Stimulated activated CD4-positive, alpha-beta T cell treated with anti-CD3 and anti-CD28 coated beads, Interleukin-12 subunit alpha, Interleukin-12 subunit beta, amount 100 ng/mL, for 4 hours (primary cell): ENCODE results near the gene ELN.

Source experiments
- DNase-seq: peaks from one replicate; pipeline ENCODE4 v3.0.0-alpha.2; 2020

The ELN gene

DNA sequence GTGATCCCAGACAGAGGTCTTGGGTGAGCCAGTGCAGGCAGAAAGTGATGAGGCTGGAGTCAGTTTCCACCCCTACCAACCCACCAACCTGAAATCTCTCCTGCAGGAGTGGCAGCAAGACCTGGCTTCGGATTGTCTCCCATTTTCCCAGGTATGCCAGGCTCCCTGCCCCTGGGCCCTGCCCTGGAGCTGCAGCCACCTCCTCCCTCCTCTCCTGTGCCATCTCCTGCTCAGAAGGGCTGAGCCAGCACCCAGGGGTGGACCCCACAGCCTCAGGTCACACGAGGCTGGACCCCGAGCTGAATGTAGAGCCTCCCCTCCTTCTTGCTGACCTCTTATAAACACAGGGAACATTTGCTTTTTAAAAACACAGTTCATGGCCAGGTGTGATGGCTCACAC lies 38.7 kb downstream of the ELN start:
- DNase-seq: no peak

DNA sequence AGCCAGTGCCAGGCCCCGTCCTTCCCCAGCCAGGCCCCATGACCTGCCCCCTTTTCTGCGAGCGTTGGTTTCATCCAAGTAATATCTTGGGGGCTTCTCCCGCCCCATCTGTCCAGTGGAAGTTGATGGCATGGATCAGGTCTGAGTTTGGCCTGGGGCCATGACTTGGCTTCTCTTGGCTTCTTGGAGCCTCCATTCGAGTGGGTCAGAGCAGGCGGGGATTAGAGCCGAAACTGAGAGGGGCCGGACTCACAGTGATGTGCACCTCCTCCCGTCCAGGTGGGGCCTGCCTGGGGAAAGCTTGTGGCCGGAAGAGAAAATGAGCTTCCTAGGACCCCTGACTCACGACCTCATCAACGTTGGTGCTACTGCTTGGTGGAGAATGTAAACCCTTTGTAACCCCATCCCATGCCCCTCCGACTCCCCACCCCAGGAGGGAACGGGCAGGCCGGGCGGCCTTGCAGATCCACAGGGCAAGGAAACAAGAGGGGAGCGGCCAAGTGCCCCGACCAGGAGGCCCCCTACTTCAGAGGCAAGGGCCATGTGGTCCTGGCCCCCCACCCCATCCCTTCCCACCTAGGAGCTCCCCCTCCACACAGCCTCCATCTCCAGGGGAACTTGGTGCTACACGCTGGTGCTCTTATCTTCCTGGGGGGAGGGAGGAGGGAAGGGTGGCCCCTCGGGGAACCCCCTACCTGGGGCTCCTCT lies 40.6 kb downstream of the ELN start:
- DNase-seq: no peak

GRCh38 chr7:74069086-74069541 lies 41.1 kb downstream of the ELN start:
- no peak for DNase-seq

DNA sequence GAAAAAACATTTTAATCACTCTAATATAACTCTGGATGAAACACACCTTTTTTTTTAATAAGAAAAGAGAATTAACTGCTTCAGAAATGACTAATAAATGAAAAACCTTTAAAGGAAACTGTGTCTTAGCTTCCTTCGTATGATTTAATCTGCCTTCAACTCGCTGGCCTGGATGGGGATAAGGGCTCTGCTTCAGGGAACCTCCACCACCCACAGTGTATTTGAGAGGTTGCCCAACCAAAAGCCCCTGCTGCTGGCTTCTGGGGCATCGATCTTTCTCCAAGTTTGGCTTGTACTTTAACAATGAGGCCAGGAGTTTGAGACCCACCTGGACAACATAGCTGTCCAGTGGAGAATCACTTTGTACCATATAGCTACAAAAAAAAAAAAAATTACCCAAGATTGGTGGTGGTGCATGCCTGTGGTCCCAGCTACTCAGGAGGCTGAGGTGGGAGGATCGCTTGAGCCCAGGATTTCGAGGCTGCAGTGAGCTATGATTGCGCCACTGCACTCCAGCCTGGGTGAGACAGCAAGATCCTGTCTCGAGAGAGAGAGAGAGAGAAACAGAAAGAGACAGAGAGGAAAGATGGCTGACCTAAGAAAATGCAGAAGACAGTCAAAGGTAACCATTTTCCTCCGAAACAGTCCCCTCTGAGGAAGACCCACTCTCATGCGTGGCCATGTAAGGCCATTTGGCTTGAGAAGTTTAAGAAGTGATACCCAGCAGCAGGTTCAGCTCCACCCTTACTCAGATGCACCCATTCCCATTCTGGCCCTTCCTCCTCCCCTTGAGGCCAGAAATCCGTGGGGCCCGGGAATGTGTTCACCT lies 42.0 kb downstream of the ELN start:
- DNase-seq: no peak

- no peak for DNase-seq
Measured at GRCh38 chr7:74070619-74070921, 42.6 kb downstream of the ELN start.

DNA sequence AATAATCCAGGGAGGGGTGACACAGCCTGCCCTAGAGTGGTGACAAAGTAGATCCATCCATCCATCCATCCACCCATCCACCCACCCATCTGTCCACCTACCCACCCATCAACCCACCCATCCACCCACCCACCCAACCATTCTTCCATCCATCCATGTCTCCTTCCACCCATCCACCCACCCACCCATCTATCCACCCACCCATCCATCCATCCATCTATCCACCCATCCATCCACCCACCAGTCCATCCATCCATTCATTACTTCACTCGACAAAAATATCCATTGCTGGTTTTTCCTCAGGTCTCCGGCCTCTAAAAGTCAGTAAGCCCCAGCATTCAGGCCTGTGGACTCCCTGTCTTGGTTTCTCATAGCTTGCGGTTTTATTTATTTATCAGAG lies 43.1 kb downstream of the ELN start:
- no peak for DNase-seq

DNA sequence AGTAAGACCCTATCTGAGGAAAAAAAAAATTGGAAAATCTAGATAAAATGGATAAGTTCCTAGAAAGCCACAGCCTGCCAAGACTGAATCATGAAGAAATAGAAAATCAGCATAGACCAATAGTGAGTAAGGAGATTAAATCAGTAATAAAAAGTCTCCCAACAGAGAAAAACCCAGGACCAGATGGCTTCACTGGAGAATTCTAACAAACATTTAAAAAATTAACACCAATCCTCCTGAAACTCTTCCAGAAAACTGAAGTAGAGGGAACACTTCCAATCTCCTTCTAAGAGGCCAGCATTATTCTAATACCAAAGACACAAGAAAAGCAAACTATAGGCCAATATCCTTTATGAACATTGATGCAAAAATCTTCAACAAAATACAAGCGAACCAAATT lies 46.8 kb downstream of the ELN start:
- DNase-seq: no peak

- DNase-seq: no peak
Measured at GRCh38 chr7:74078461-74078860, 50.5 kb downstream of the ELN start.

GRCh38 chr7:74082770-74083116 lies 54.8 kb downstream of the ELN start:
- DNase-seq: no peak

- DNase-seq: peak; percentile 82
Measured at GRCh38 chr7:74083117-74083876, 55.3 kb downstream of the ELN start, which contains the start of gene LIMK1. Gene LIMK1 (plus strand): TSS chr7:74083804. CDS start chr7:74083991, 187 bp downstream.

DNA sequence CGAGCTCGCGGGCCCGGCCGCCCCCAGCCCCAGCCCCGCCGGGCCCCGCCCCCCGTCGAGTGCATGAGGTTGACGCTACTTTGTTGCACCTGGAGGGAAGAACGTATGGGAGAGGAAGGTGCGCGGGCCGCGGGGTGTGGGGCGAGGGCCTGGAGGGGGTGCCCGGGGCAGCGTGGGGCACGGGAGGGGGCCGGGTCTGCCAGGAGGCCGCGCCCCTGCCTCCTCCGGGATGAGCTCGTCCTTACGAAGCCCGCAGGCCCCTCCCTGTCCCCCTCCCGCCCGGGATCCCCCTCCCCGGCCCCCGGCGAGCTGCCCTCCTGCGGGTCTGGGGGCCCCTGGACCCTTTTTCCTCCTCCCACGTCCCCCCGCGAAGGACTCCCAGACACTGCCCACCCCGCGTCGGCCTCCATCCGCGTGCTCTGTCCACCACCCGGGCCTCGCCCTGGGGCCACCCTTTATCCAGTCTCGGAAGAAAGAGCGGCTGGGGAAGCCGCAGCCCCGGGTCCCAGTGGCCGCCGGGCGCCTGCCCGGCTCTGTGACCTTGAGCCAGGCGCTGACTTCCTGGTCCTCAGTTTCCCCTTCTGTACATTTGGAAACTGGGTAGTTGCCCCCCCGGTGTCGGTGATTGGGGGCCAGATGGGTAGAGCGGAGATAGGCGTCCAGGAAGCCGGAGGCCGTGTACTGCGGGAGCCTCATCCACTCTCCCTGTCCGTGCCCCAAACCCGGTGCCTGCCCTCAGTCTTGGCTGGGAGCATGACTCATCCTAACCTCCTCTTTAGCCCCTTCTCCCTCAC lies 56.2 kb downstream of the ELN start:
- peak; percentile 22 for DNase-seq

DNA sequence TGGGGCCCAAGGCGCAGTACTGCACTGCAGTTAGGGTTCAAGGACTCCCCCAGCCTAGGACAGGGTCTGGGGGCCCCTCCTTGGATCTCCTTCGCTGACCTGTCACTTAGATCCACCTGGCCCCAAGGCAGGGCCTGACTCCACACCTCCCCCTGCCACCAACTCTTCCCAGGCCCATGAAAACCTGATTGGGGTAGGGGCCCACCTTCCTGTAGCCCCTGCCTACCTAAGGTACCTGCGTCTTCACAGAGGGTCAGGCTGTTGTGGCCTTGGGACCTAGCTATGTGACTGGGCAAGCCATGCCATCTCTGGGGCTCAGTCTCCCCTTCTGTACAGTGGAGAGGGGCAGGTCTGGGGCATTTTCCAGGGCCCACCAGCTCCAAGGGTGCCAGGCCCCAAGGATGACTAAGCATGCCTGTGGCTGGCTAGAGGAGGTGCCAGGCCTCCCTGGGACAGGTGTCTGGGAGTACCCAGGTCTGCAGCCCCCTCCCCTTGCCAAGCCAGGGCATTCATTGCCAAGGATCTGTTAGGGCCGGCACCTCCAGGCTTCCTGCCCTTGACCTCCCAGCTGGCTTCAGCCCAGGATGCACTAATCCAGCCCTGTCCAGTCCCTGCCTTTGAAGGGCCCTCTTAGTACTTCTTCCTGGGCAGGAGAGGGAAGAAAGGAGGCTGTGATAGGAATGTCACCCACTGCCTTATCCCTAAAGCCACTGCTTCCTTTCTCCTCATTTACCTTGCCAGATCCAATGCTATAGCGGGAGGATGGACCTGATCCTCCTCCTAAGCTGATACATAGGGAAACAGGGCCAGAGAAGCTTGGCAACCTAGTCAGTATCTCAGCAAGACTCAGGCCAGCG lies 57.0 kb downstream of the ELN start:
- DNase-seq: no peak

DNA sequence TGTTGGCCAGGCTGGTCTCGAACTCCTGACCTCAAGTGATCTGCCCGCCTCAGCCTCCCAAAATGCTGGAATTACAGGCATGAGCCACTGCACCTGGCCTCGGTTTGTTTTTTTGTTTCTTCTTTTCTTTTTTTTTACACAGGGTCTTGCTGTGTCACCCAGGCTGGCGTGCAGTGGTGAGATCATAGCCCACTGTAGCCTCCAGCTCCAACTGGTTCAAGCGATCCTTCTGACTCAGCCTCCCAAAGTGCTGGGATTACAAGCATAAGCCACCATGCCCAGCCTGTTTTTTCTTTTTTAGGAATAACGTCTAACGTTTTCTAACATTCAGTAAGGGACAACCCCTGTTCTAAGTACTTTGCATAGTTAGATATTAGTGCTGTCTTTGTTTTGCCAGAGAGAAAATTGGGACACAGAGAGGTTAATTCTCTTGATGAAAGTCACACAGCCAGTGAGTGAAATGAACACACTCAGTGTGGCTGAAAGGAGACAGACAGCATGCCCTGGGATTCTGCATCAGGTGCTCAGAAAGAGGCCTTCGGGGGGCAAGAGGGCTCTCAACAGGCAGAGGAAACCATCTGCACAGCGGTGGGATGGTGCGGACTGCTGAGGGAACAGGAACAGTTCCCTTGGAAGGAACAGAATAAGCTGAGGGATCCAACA lies 59.9 kb downstream of the ELN start:
- no peak for DNase-seq

DNA sequence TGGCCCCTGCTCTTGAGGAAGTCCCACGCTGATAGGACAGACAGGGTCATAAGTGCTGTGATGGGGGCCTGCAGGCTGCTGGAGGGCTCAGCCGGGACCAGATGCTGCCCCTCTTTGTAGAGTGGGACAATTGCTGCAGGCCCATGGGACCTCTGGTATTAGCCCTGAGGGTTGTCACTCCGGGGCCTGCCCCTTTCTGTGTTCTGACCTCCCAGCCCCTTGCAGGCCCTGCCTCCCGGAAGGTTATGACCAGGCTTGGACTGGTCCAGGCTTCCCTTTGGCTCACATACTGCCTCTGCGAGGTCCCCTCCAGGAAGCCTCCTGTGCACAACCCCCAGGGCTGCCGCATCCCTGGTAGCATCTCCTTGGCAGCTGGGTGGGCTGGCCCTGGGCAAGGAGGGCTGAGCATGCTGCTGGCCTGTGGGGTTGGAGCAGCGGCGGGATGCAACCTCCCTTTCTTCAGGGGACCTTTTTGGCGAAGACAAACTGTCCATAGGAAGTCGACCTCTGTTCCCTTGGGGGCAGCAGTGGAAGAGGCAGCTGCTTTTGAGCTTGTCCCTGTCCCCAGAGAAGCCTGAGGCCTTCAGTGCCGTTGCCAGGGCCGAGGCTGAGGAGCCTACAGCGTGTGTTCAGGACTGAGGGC lies 64.5 kb downstream of the ELN start:
- no peak for DNase-seq

DNA sequence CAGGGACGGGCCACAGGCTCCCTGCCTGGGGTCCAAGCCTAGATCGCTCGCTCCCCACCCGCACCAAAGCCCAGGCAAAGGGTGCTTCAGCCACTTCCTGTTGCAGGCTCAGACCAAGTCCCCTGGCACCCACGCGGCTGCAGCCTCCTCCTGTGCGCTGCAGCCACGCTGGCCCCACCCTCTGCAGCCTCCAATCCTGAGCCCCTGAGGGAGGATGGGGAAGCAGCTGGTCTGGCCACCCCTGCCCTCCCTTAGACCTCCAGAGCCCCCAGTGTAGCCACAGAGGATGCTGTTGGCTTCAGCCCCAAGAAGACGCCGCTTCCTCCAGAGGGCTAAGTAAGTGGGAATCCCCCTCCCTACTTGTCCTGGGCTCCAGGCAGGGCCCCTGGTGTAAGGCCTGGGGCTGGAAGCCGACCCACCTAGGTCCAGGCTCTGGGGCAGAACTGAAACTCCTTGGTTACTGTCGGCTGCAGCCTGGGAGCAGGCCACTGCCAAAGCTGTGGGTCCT lies 65.0 kb downstream of the ELN start:
- DNase-seq: no peak

- DNase-seq: no peak
Measured at GRCh38 chr7:74093671-74094223, 65.8 kb downstream of the ELN start.

- peak; percentile 60 for DNase-seq
Measured at GRCh38 chr7:74094224-74095101, 66.5 kb downstream of the ELN start.

DNA sequence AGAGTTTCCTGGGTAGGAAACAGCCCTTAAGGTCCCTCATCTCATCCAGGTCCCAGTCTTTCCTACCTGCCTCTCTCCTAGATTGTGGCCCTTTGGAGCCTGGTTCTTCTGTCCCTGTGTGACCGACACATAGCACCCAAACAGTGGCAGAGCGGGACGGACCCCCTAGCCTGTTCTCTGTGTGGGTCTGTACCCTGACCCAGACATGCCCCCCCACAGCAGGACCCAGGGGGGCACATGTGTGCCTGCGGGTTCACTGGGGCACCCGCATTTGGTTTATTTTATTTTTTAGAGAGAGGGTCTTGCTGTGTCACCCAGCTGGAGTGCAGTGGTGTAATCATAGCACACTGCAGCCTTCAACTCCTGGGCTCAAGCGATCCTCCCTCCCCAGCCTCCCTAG lies 67.2 kb downstream of the ELN start:
- no peak for DNase-seq

- no peak for DNase-seq
Measured at GRCh38 chr7:74097937-74098614, 70.1 kb downstream of the ELN start.
